Common myeloid progenitor, CD34-positive (primary cell): ENCODE results near the gene ZNF48.

Experiments used
- CTCF ChIA-PET: fragments of 350-600 bp; sonication (Branson Sonifier 250); formaldehyde crosslinking; loops from one replicate; lab custom pipeline; 2021; ENCODE audit warnings: antibody characterized with exemption; lab: Charles Lee
- POLR2A ChIA-PET: fragments of 350-600 bp; sonication (Branson Sonifier 250); formaldehyde crosslinking; loops from one replicate; lab custom pipeline; 2021; ENCODE audit warnings: antibody characterized with exemption; lab: Charles Lee
- DNase-seq, 3 donors: peaks; one replicate each; pipeline versions ENCODE4 v3.0.0 to v3.0.0-alpha.2; 2013
- H3K27ac ChIP-seq, 2 experiments: 1 replicate in 1 of 2; 2 replicates in 1 of 2; pipeline ENCODE4 v1.7.0; 2013; ENCODE audit warnings: inconsistent platforms in 2 of 2, low read length in 2 of 2, mild to moderate bottlenecking in 2 of 2, low read depth in 1 of 2, moderate library complexity in 1 of 2; ENCODE audit not compliant: severe bottlenecking in 2 of 2, insufficient read depth in 1 of 2, poor library complexity in 1 of 2
- H3K27me3 ChIP-seq, 5 experiments: replicated peaks in 2 of 5; 1 replicate in 3 of 5; 2 replicates in 2 of 5; pipeline versions ENCODE4 v1.6.1 to v1.7.0; 2013; ENCODE audit warnings: low read length in 4 of 5, mild to moderate bottlenecking in 2 of 5, moderate library complexity in 2 of 5, inconsistent platforms in 1 of 5; ENCODE audit not compliant: insufficient read depth in 5 of 5, control insufficient read depth in 4 of 5
- H3K36me3 ChIP-seq, 4 experiments: 1 replicate in 2 of 4; 2 replicates in 2 of 4; pipeline versions ENCODE4 v1.6.1 to v1.7.0; 2013; ENCODE audit warnings: low read length in 3 of 4, control low read depth in 1 of 4, mild to moderate bottlenecking in 1 of 4; ENCODE audit not compliant: control insufficient read depth in 4 of 4, insufficient read depth in 4 of 4
- H3K4me1 ChIP-seq, 4 experiments: 1 replicate in 3 of 4; 2 replicates in 1 of 4; pipeline versions ENCODE4 v1.6.1 to v1.7.1; 2013; ENCODE audit warnings: low read length in 3 of 4, mild to moderate bottlenecking in 3 of 4, control low read depth in 1 of 4, inconsistent platforms in 1 of 4, moderate library complexity in 1 of 4; ENCODE audit not compliant: control insufficient read depth in 4 of 4, insufficient read depth in 4 of 4; ENCODE audit errors: control extremely low read depth in 1 of 4
- H3K4me3 ChIP-seq, 7 experiments: 1 replicate in 4 of 7; 2 replicates in 3 of 7; pipeline versions ENCODE4 v1.5.1 to v1.7.0; 2013; ENCODE audit warnings: mild to moderate bottlenecking in 7 of 7, low read length in 6 of 7, moderate library complexity in 6 of 7, inconsistent platforms in 2 of 7, low read depth in 2 of 7, control low read depth in 1 of 7; ENCODE audit not compliant: insufficient read depth in 4 of 7, control insufficient read depth in 1 of 7; ENCODE audit errors: extremely low read depth in 1 of 7
- H3K9me3 ChIP-seq, 5 experiments: 1 replicate in 4 of 5; 2 replicates in 1 of 5; pipeline versions ENCODE4 v1.6.1 to v1.7.1; 2013; ENCODE audit warnings: low read length in 4 of 5, mild to moderate bottlenecking in 2 of 5, inconsistent platforms in 1 of 5, low read depth in 1 of 5, moderate library complexity in 1 of 5; ENCODE audit not compliant: control insufficient read depth in 4 of 5, insufficient read depth in 2 of 5; ENCODE audit errors: control extremely low read depth in 1 of 5
- WGBS: methylation state at CpG from one replicate; pipeline ENCODE4 v1.1.5; 2013; ENCODE audit not compliant: insufficient coverage; 5-methylcytosine and 5-hydroxymethylcytosine counted together

ZNF48 gene

GRCh38 chr16:30445149-30445407 is 49.9 kb downstream of the ZNF48 start:
- POLR2A ChIA-PET = interaction anchor here (0.8 to 1.0 kb wide), 2 partner anchors 28 to 82 kb away, joined by 3 to 6 read pairs; no protein-coding TSS in a partner anchor
- H3K9me3 ChIP-seq = no peaks in the 10 kb centered on the region

GRCh38 chr16:30445408-30446202 is 50.4 kb downstream of the ZNF48 start, which contains the start of gene SEPHS2:
Gene SEPHS2 (minus strand): TSS chr16:30445874. CDS start chr16:30445727, 147 bp downstream.
- Histone ChIP-seq H3K9me3 (no peaks in the 10 kb centered on the region), H3K4me3 (peak within 1 kb of the TSS; percentile 65 to 99 (median 95)), H3K27me3 (no peaks in the 10 kb centered on the region), H3K27ac (peak within 1 kb of the TSS; percentile 94 to 98), H3K4me1 (peaks cover 3 to 30% (median 24%) of the 10 kb centered on the region in 4 experiments), H3K36me3 (peaks cover 0 to 19% (median 10%) of the 10 kb centered on the region in 4 experiments)
- ChIA-PET CTCF (interaction anchor here (0.7 to 5.6 kb wide), 8 partner anchors 11 to 171 kb away, joined by 3 to 37 read pairs (median 4); partner anchors contain the start of genes DCTPP1 and ZNF747), POLR2A (interaction anchor here (0.6 to 1.0 kb wide), 5 partner anchors 13 to 113 kb away, joined by 3 to 6 read pairs (median 3); partner anchors contain the start of gene ZNF764)
- WGBS = under 1% methylated on average over 50 of the region's 59 CpGs
- peak; percentile 95 to 98 (median 98) for DNase-seq

More at GRCh38 chr16:30445149-30445407, 49.9 kb downstream of the ZNF48 start:
- CTCF ChIA-PET = interaction anchor here (0.7 to 5.6 kb wide), 6 partner anchors 11 to 90 kb away, joined by 3 to 37 read pairs (median 4); partner anchors contain the start of genes DCTPP1 and ZNF747
- Histone ChIP-seq H3K27me3 (no peaks in the 10 kb centered on the region), H3K4me1 (peaks cover 3 to 33% (median 25%) of the 10 kb centered on the region in 4 experiments), H3K27ac (peak overlapping the region; percentile 94 to 98), H3K36me3 (peaks cover 0 to 19% (median 10%) of the 10 kb centered on the region in 4 experiments), H3K4me3 (peak overlapping the region; percentile 65 to 99 (median 95))
- peak in 1 of 3 donors; percentile 20 for DNase-seq
- WGBS = 34% methylated on average over 11 of the region's 11 CpGs

GRCh38 chr16:30446203-30446595 is 51.0 kb downstream of the ZNF48 start:
- H3K4me1 ChIP-seq = peaks cover 3 to 35% (median 25%) of the 10 kb centered on the region in 4 experiments
- peak in 1 of 3 donors; percentile 31 for DNase-seq
- no peaks in the 10 kb centered on the region for H3K27me3 ChIP-seq
- H3K36me3 ChIP-seq = peaks cover 0 to 19% (median 10%) of the 10 kb centered on the region in 4 experiments
- ChIA-PET POLR2A (interaction anchor here (0.6 to 0.9 kb wide), 3 partner anchors 12 to 112 kb away, joined by 3 read pairs; partner anchors contain the start of gene ZNF764), CTCF (interaction anchor here (1.1 to 5.6 kb wide), 5 partner anchors 11 to 170 kb away, joined by 3 to 37 read pairs (median 4); no protein-coding TSS in a partner anchor)
- no CpG with 5 or more reads among the region's 10 CpGs for WGBS
- peak overlapping the region; percentile 94 to 98 for H3K27ac ChIP-seq
- H3K4me3 ChIP-seq = peak overlapping the region; percentile 65 to 99 (median 95)
- H3K9me3 ChIP-seq = no peaks in the 10 kb centered on the region

- POLR2A ChIA-PET = interaction anchor here (0.6 kb wide), 1 partner anchor 162 kb away, joined by 3 read pairs; no protein-coding TSS in a partner anchor
- Histone ChIP-seq H3K4me1 (peaks cover 11 to 43% (median 25%) of the 10 kb centered on the region in 4 experiments), H3K4me3 (no peak overlapping the region)
Observed at GRCh38 chr16:30447512-30448226, 52.4 kb downstream of the ZNF48 start.

GRCh38 chr16:30449116-30449435 is 53.9 kb downstream of the ZNF48 start:
- H3K4me1 ChIP-seq = peaks cover 9 to 51% (median 19%) of the 10 kb centered on the region in 4 experiments
- H3K9me3 ChIP-seq = no peaks in the 10 kb centered on the region
- no peak for DNase-seq
- H3K4me3 ChIP-seq = no peak overlapping the region
- WGBS = 86% methylated on average over 1 of the region's 3 CpGs
- H3K27ac ChIP-seq = no peak overlapping the region
- ChIA-PET POLR2A (no interaction called here), CTCF (interaction anchor here (0.8 to 5.6 kb wide), 23 partner anchors 8 to 269 kb away, joined by 3 to 37 read pairs (median 4); partner anchors contain the start of genes DCTPP1, ITGAL and ZNF764)
- peaks cover 0 to 7% (median 3%) of the 10 kb centered on the region in 4 experiments for H3K36me3 ChIP-seq
- no peaks in the 10 kb centered on the region for H3K27me3 ChIP-seq

More at GRCh38 chr16:30447512-30448226, 52.4 kb downstream of the ZNF48 start:
- WGBS = 99% methylated on average over 10 of the region's 12 CpGs
- Histone ChIP-seq H3K9me3 (no peaks in the 10 kb centered on the region), H3K27ac (no peak overlapping the region), H3K36me3 (peaks cover 0 to 19% (median 10%) of the 10 kb centered on the region in 4 experiments), H3K27me3 (no peaks in the 10 kb centered on the region)
- CTCF ChIA-PET = interaction anchor here (0.5 to 5.6 kb wide), 10 partner anchors 10 to 199 kb away, joined by 3 to 37 read pairs (median 4); partner anchors contain the start of gene DCTPP1
- no peak for DNase-seq
